ENCODE measurements around the gene SLC10A7. TPM values are rescaled to one million over a fixed set of nuclear protein-coding genes. Genes with fewer than 3 reads are reported as not detected.
A peak's percentile ranks its signal among the peaks of the same experiment; 100 is the strongest.

SLC10A7 gene
- 10.0 and 18.2 TPM in 2 replicates for total RNA-seq (ENCODE audit: low replicate concordance)

- DNase-seq (ENCODE audit: low read depth), result peak; percentile 68
- H3K4me3 ChIP-seq (ENCODE audit: low read depth, low read length), result peak within 1 kb of the TSS; percentile 93
- no peak for TF ChIP-seq CTCF (IDR thresholded peaks at IDR 0.05; ENCODE audit: insufficient read depth, low read length)
These were observed at the start of gene SLC10A7 for GRCh38 chr4:146521541-146522097. TSS of gene SLC10A7 (minus strand) at chr4:146521940. CDS start at chr4:146521717, 223 bp downstream.

GRCh38 chr4:146567396-146567795 is 45.7 kb upstream of the SLC10A7 start:
- TF ChIP-seq CTCF (IDR thresholded peaks at IDR 0.05; ENCODE audit: insufficient read depth, low read length), result no peak
- peak; percentile 88 for DNase-seq (ENCODE audit: low read depth)

GRCh38 chr4:146564492-146564891 is 42.8 kb upstream of the SLC10A7 start:
- DNase-seq (ENCODE audit: low read depth), result no peak
- no peak for TF ChIP-seq CTCF (IDR thresholded peaks at IDR 0.05; ENCODE audit: insufficient read depth, low read length)
- no peak overlapping the region for H3K4me3 ChIP-seq (ENCODE audit: low read depth, low read length)

More at GRCh38 chr4:146567396-146567795, 45.7 kb upstream of the SLC10A7 start:
- H3K4me3 ChIP-seq (ENCODE audit: low read depth, low read length), result no peak overlapping the region

- no peak overlapping the region for H3K4me3 ChIP-seq (ENCODE audit: low read depth, low read length)
- TF ChIP-seq CTCF (IDR thresholded peaks at IDR 0.05; ENCODE audit: insufficient read depth, low read length), result no peak
- no peak for DNase-seq (ENCODE audit: low read depth)
These were observed 28.4 kb upstream of the SLC10A7 start for GRCh38 chr4:146550161-146550560.

GRCh38 chr4:146548443-146548842 is 26.7 kb upstream of the SLC10A7 start:
- TF ChIP-seq CTCF (IDR thresholded peaks at IDR 0.05; ENCODE audit: insufficient read depth, low read length), result no peak
- no peak overlapping the region for H3K4me3 ChIP-seq (ENCODE audit: low read depth, low read length)
- no peak for DNase-seq (ENCODE audit: low read depth)

GRCh38 chr4:146545102-146545501 is 23.4 kb upstream of the SLC10A7 start:
- no peak overlapping the region for H3K4me3 ChIP-seq (ENCODE audit: low read depth, low read length)
- peak; percentile 60 for TF ChIP-seq CTCF (IDR thresholded peaks at IDR 0.05; ENCODE audit: insufficient read depth, low read length)
- DNase-seq (ENCODE audit: low read depth), result peak; percentile 66

GRCh38 chr4:146534178-146534577 is 12.4 kb upstream of the SLC10A7 start:
- H3K4me3 ChIP-seq (ENCODE audit: low read depth, low read length), result no peak overlapping the region
- DNase-seq (ENCODE audit: low read depth), result no peak
- TF ChIP-seq CTCF (IDR thresholded peaks at IDR 0.05; ENCODE audit: insufficient read depth, low read length), result no peak
